ENCODE measurements around the gene PEMT. TPM values are rescaled to one million over a fixed set of nuclear protein-coding genes. Genes with fewer than 3 reads are reported as not detected.

PEMT gene
- total RNA-seq, 1 experiment from 2014 or later: 178 TPM

GRCh38 chr17:17523001-17523730 is 68.3 kb downstream of the PEMT start:
- ChIA-PET CTCF (interaction anchor here (0.6 kb wide), 1 partner anchor 11 kb away, joined by 4 read pairs; no protein-coding TSS in a partner anchor), POLR2A (ENCODE audit: unreplicated experiment) (no interaction called here)
- no peaks in the 10 kb centered on the region for H3K4me1 ChIP-seq (ENCODE audit: insufficient read depth, low read length)
- H3K36me3 ChIP-seq (ENCODE audit: low read depth, low read length): no peaks in the 10 kb centered on the region
- H3K9me2 ChIP-seq (replicated peaks; ENCODE audit: low read length): no peaks in the 10 kb centered on the region
- ATAC-seq (no peak), DNase-seq (no peak)
- H3K27ac ChIP-seq (ENCODE audit: low read length): no peak overlapping the region
- intact Hi-C loops (cut with micrococcal nuclease): no loop called here
- no peaks in the 10 kb centered on the region for H3F3A ChIP-seq (ENCODE audit: low read length, unreplicated experiment)
- no peak for TF ChIP-seq EZH2 (IDR thresholded peaks at IDR 0.05; ENCODE audit: low read length, unreplicated experiment)
- no peak for TF ChIP-seq EZH2phosphoT487 (IDR thresholded peaks at IDR 0.05; ENCODE audit: borderline replicate concordance, low read length)
- no peak for TF ChIP-seq CTCF (conservative IDR thresholded peaks at IDR 0.05; ENCODE audit: low read depth, low read length)
- H3K4me2 ChIP-seq (ENCODE audit: low read length): no peak overlapping the region
- H3K79me2 ChIP-seq (ENCODE audit: low read length): no peaks in the 10 kb centered on the region
- no TSS peak for BruUV-seq (replicated peaks)
- H3K9me3 ChIP-seq (ENCODE audit: low read length): no peaks in the 10 kb centered on the region
- no peak overlapping the region for H3K4me3 ChIP-seq (ENCODE audit: low read length)
- no peaks in the 10 kb centered on the region for H4K20me1 ChIP-seq (ENCODE audit: low read length)
- no peak overlapping the region for H3K9ac ChIP-seq (ENCODE audit: low read length)
- no peak overlapping the region for H2AFZ ChIP-seq (ENCODE audit: low read length)
- no peaks in the 10 kb centered on the region for H3K27me3 ChIP-seq (ENCODE audit: low read length)

GRCh38 chr17:17520599-17521232 is 70.8 kb downstream of the PEMT start:
- BruUV-seq (replicated peaks): no TSS peak
- Histone ChIP-seq H3K36me3 (ENCODE audit: low read depth, low read length) (no peaks in the 10 kb centered on the region), H4K20me1 (ENCODE audit: low read length) (no peaks in the 10 kb centered on the region), H3K9me2 (replicated peaks; ENCODE audit: low read length) (no peaks in the 10 kb centered on the region), H3K4me1 (ENCODE audit: insufficient read depth, low read length) (no peaks in the 10 kb centered on the region), H3K4me2 (ENCODE audit: low read length) (no peak overlapping the region), H3K27me3 (ENCODE audit: low read length) (no peaks in the 10 kb centered on the region), H2AFZ (ENCODE audit: low read length) (no peak overlapping the region), H3K4me3 (ENCODE audit: low read length) (no peak overlapping the region), H3K9me3 (ENCODE audit: low read length) (no peaks in the 10 kb centered on the region), H3K9ac (ENCODE audit: low read length) (no peak overlapping the region), H3F3A (ENCODE audit: low read length, unreplicated experiment) (no peaks in the 10 kb centered on the region), H3K27ac (ENCODE audit: low read length) (no peak overlapping the region), H3K79me2 (ENCODE audit: low read length) (no peaks in the 10 kb centered on the region)
- intact Hi-C loops (cut with micrococcal nuclease): no loop called here
- ATAC-seq: no peak
- ChIA-PET POLR2A (ENCODE audit: unreplicated experiment) (no interaction called here), CTCF (no interaction called here)
- TF ChIP-seq CTCF (conservative IDR thresholded peaks at IDR 0.05; ENCODE audit: low read depth, low read length) (no peak), EZH2phosphoT487 (IDR thresholded peaks at IDR 0.05; ENCODE audit: borderline replicate concordance, low read length) (no peak), EZH2 (IDR thresholded peaks at IDR 0.05; ENCODE audit: low read length, unreplicated experiment) (no peak)
- no peak for DNase-seq

- Histone ChIP-seq H3K36me3 (ENCODE audit: low read depth, low read length) (no peaks in the 10 kb centered on the region), H3K9me3 (ENCODE audit: low read length) (no peaks in the 10 kb centered on the region), H3K4me2 (ENCODE audit: low read length) (no peak overlapping the region), H3F3A (ENCODE audit: low read length, unreplicated experiment) (no peaks in the 10 kb centered on the region), H3K27me3 (ENCODE audit: low read length) (no peaks in the 10 kb centered on the region), H3K27ac (ENCODE audit: low read length) (no peak overlapping the region), H4K20me1 (ENCODE audit: low read length) (no peaks in the 10 kb centered on the region), H3K4me1 (ENCODE audit: insufficient read depth, low read length) (no peaks in the 10 kb centered on the region), H2AFZ (ENCODE audit: low read length) (no peak overlapping the region), H3K4me3 (ENCODE audit: low read length) (no peak overlapping the region), H3K9ac (ENCODE audit: low read length) (no peak overlapping the region), H3K9me2 (replicated peaks; ENCODE audit: low read length) (no peaks in the 10 kb centered on the region), H3K79me2 (ENCODE audit: low read length) (no peaks in the 10 kb centered on the region)
- TF ChIP-seq EZH2phosphoT487 (IDR thresholded peaks at IDR 0.05; ENCODE audit: borderline replicate concordance, low read length) (no peak), EZH2 (IDR thresholded peaks at IDR 0.05; ENCODE audit: low read length, unreplicated experiment) (no peak), CTCF (conservative IDR thresholded peaks at IDR 0.05; ENCODE audit: low read depth, low read length) (no peak)
- ATAC-seq: no peak
- DNase-seq: no peak
- intact Hi-C loops (cut with micrococcal nuclease): no loop called here
- ChIA-PET POLR2A (ENCODE audit: unreplicated experiment) (no interaction called here), CTCF (no interaction called here)
- no TSS peak for BruUV-seq (replicated peaks)
These were observed 71.6 kb downstream of the PEMT start for GRCh38 chr17:17519886-17520285.

All from PC-3 (cell line).